IMR-90 (cell line): ENCODE measurements around the gene WLS. TPM values are rescaled to one million over a fixed set of nuclear protein-coding genes. Genes with fewer than 3 reads are reported as not detected.

Experiments used
- ATAC-seq: fragments of 200-7000 bp; cut with Tn5 transposase; 2 replicates; pipeline ENCODE4 v1.9.1; 2020; ENCODE audit warnings: low read depth, mild to moderate bottlenecking, moderate library complexity
- BruUV-seq: library from RNA; stranded (reverse); fragments of 400-500 nt; replicated peaks from 2 replicates; lab custom pipeline; 2021; lab: Mats Ljungman, UMichigan
- CTCF ChIA-PET: fragments of 300-600 bp; formaldehyde crosslinking; extraction: SDS; loops from one replicate; lab custom pipeline; 2021; ENCODE audit warnings: antibody characterized with exemption; lab: Yijun Ruan, JAX
- POLR2A ChIA-PET: fragments of 300-600 bp; sonication (Branson Sonifier 250); formaldehyde crosslinking; loops from one replicate; lab custom pipeline; 2022; ENCODE audit warnings: antibody characterized with exemption; ENCODE audit not compliant: unreplicated experiment; lab: Charles Lee
- DNase-seq: peaks from one replicate; pipeline ENCODE4 v3.0.0; 2013
- H2AFZ ChIP-seq: replicated peaks from 2 replicates; pipeline ENCODE3; 2013; ENCODE audit warnings: low read length, mild to moderate bottlenecking; ENCODE audit not compliant: poor library complexity
- H2AK5ac ChIP-seq: 2 replicates; pipeline ENCODE4 v1.6.1; 2013; ENCODE audit warnings: low read depth, low read length, inconsistent platforms
- H2AK9ac ChIP-seq: replicated peaks from 2 replicates; pipeline ENCODE3; 2013; ENCODE audit warnings: mild to moderate bottlenecking, low read depth, low read length, moderate library complexity; ENCODE audit not compliant: poor library complexity
- H2BK120ac ChIP-seq: 2 replicates; pipeline ENCODE4 v1.6.1; 2013; ENCODE audit warnings: low read depth, low read length, inconsistent platforms
- H2BK15ac ChIP-seq: 3 replicates; pipeline ENCODE4 v1.6.1; 2013; ENCODE audit warnings: low read depth, low read length, inconsistent platforms
- H2BK20ac ChIP-seq: 2 replicates; pipeline ENCODE4 v1.6.1; 2013; ENCODE audit warnings: low read depth, mild to moderate bottlenecking, inconsistent platforms, low read length, moderate library complexity
- H2BK5ac ChIP-seq: 2 replicates; pipeline ENCODE4 v1.6.1; 2013; ENCODE audit warnings: mild to moderate bottlenecking, low read depth, low read length, inconsistent platforms; ENCODE audit not compliant: poor library complexity, severe bottlenecking
- H3K14ac ChIP-seq: replicated peaks from 2 replicates; pipeline ENCODE4 v1.6.1; 2013; ENCODE audit warnings: low read depth, low read length, inconsistent platforms
- H3K18ac ChIP-seq: 2 replicates; pipeline ENCODE4 v1.6.1; 2013; ENCODE audit warnings: low read depth, low read length, control low read depth
- H3K23ac ChIP-seq: 2 replicates; pipeline ENCODE4 v1.6.1; 2013; ENCODE audit warnings: low read depth, low read length, inconsistent platforms
- H3K27ac ChIP-seq: 2 replicates; pipeline ENCODE4 v1.5.1; 2013; ENCODE audit warnings: mild to moderate bottlenecking, control low read depth, low read length; ENCODE audit not compliant: insufficient read depth
- H3K27me3 ChIP-seq: 2 replicates; pipeline ENCODE4 v1.6.1; 2013; ENCODE audit warnings: low read length; ENCODE audit not compliant: control insufficient read depth, insufficient read depth
- H3K36me3 ChIP-seq: 2 replicates; pipeline ENCODE4 v1.6.1; 2013; ENCODE audit warnings: low read length, mixed read lengths; ENCODE audit not compliant: control insufficient read depth, insufficient read depth
- H3K4ac ChIP-seq: 2 replicates; pipeline ENCODE4 v1.6.1; 2013; ENCODE audit warnings: low read depth, low read length, inconsistent platforms
- H3K4me1 ChIP-seq: 2 replicates; pipeline ENCODE4 v1.6.1; 2013; ENCODE audit warnings: low read length, mixed read lengths; ENCODE audit not compliant: control insufficient read depth, insufficient read depth
- H3K4me2 ChIP-seq: 2 replicates; pipeline ENCODE4 v1.6.1; 2013; ENCODE audit warnings: low read depth, mild to moderate bottlenecking, control low read depth, low read length, moderate library complexity
- H3K4me3 ChIP-seq: 2 replicates; pipeline ENCODE4 v1.5.1; 2013; ENCODE audit warnings: low read depth, mild to moderate bottlenecking, control low read depth, low read length, moderate library complexity; ENCODE audit not compliant: insufficient read depth
- H3K56ac ChIP-seq: 2 replicates; pipeline ENCODE4 v1.6.1; 2013; ENCODE audit warnings: low read length, inconsistent platforms; ENCODE audit not compliant: insufficient read depth; ENCODE audit errors: extremely low read depth
- H3K79me1 ChIP-seq, 2 experiments: 2 replicates each; pipeline ENCODE4 v1.6.1; 2013; ENCODE audit warnings: low read length in 2 of 2, inconsistent platforms in 1 of 2, low read depth in 1 of 2
- H3K9ac ChIP-seq: 2 replicates; pipeline ENCODE4 v1.6.1; 2013; ENCODE audit warnings: low read depth, low read length, control low read depth
- H3K9me1 ChIP-seq: 2 replicates; pipeline ENCODE4 v1.6.1; 2013; ENCODE audit warnings: low read length, inconsistent platforms; ENCODE audit not compliant: insufficient read depth
- H3K9me3 ChIP-seq: 2 replicates; pipeline ENCODE4 v1.6.1; 2013; ENCODE audit warnings: low read length; ENCODE audit not compliant: control insufficient read depth, insufficient read depth
- H4K20me1 ChIP-seq: 2 replicates; pipeline ENCODE4 v1.6.1; 2013; ENCODE audit warnings: low read length, inconsistent platforms; ENCODE audit not compliant: insufficient read depth
- H4K5ac ChIP-seq: 2 replicates; pipeline ENCODE4 v1.6.1; 2013; ENCODE audit warnings: mild to moderate bottlenecking, low read depth, low read length, control low read depth
- H4K8ac ChIP-seq, 2 experiments: 2 replicates each; pipeline ENCODE4 v1.6.1; 2013; ENCODE audit warnings: low read depth in 2 of 2, low read length in 2 of 2, control low read depth in 1 of 2, inconsistent platforms in 1 of 2
- H4K91ac ChIP-seq: 2 replicates; pipeline ENCODE4 v1.6.1; 2013; ENCODE audit warnings: low read depth, low read length, inconsistent platforms; ENCODE audit not compliant: insufficient read depth
- BHLHE40 ChIP-seq: fragments of 150-350 bp; IDR thresholded peaks from 2 replicates; pipeline ENCODE4 v1.6.1; 2016; ENCODE audit warnings: mild to moderate bottlenecking, low read depth, low read length
- CTCF ChIP-seq: conservative IDR thresholded peaks from 2 replicates; pipeline ENCODE4 v1.5.1; 2012; ENCODE audit warnings: mild to moderate bottlenecking, low read depth, low read length, improper control_type of control experiment
- ELK1 ChIP-seq: fragments of 150-350 bp; IDR thresholded peaks from 2 replicates; pipeline ENCODE4 v1.6.1; 2016; ENCODE audit warnings: low read depth, mild to moderate bottlenecking, low read length, moderate library complexity, borderline replicate concordance
- FOS ChIP-seq: fragments of 150-350 bp; IDR thresholded peaks from 2 replicates; pipeline ENCODE4 v1.6.1; 2016; ENCODE audit warnings: low read depth, low read length
- MAFK ChIP-seq: IDR thresholded peaks from 2 replicates; pipeline ENCODE4 v1.6.1; 2012; ENCODE audit warnings: low read depth, low read length, improper control_type of control experiment
- MAZ ChIP-seq: IDR thresholded peaks from 2 replicates; pipeline ENCODE4 v1.6.1; 2012; ENCODE audit warnings: low read depth, mild to moderate bottlenecking, low read length, improper control_type of control experiment, moderate library complexity, borderline replicate concordance
- MXI1 ChIP-seq: IDR thresholded peaks from 2 replicates; pipeline ENCODE4 v1.6.1; 2012; ENCODE audit warnings: low read depth, mild to moderate bottlenecking, low read length, moderate library complexity, borderline replicate concordance
- NFE2L2 ChIP-seq: fragments of 150-350 bp; IDR thresholded peaks from 2 replicates; pipeline ENCODE4 v1.6.1; 2016; ENCODE audit warnings: low read depth, mild to moderate bottlenecking, low read length
- RCOR1 ChIP-seq: IDR thresholded peaks from 2 replicates; pipeline ENCODE4 v1.6.1; 2012; ENCODE audit warnings: mild to moderate bottlenecking, low read length, improper control_type of control experiment; ENCODE audit not compliant: insufficient replicate concordance
- dilution Hi-C: fragments of 300-500 bp; cut with HindIII; formaldehyde crosslinking; loops from one replicate; pipeline ENCODE4 v1.14.3; 2018; ENCODE audit warnings: low sequenced_read_pairs; ENCODE audit not compliant: unreplicated experiment
- in situ Hi-C: fragments of 300-500 bp; cut with MboI; formaldehyde crosslinking; loops from 3 replicates; pipeline ENCODE4 v1.14.3; 2019; ENCODE audit warnings: low sequenced_read_pairs, inconsistent platforms, mixed read lengths
- intact Hi-C: fragments of 100-400 bp; cut with micrococcal nuclease; formaldehyde crosslinking; loops from 2 replicates; pipeline ENCODE4 v1.10.0; 2022
- polyA plus RNA-seq, 3 experiments: library from polyadenylated mRNA; depleted of rRNA; stranded (reverse); fragments of >200 nt; gene quantifications; 2 replicates each; pipeline ENCODE4 v1.2.3, GENCODE V29; 2012; ENCODE audit warnings: low replicate concordance in 1 of 3
- total RNA-seq: library from RNA; depleted of rRNA; stranded (reverse); fragments of >200 nt; gene quantifications from 2 replicates; pipeline ENCODE4 v1.2.3, GENCODE V29; 2012

Gene WLS
- total and polyA plus RNA-seq, 2 of the 4 experiments (the other 2 are of a cell fraction) = 152 to 157 TPM

GRCh38 chr1:68210027-68210426 is 22.3 kb downstream of the WLS start:
- Histone ChIP-seq H3K18ac (no peak overlapping the region; the same call in 1 of the 2 replicates), H3K79me1 (peaks cover 46 to 64% of the 10 kb centered on the region in 2 experiments), H2AFZ (no peak overlapping the region), H3K27me3 (no peaks in the 10 kb centered on the region), H3K4me1 (peaks cover 20% of the 10 kb centered on the region), H3K56ac (no peak overlapping the region), H3K4me3 (no peak overlapping the region), H2AK5ac (no peak overlapping the region), H2BK15ac (no peak overlapping the region), H3K36me3 (no peaks in the 10 kb centered on the region), H4K8ac (no peak overlapping the region), H3K4me2 (no peak overlapping the region), H2BK120ac (no peak overlapping the region), H3K14ac (no peak overlapping the region), H3K4ac (no peak overlapping the region), H4K91ac (no peak overlapping the region), H3K9ac (no peak overlapping the region), H3K27ac (no peak overlapping the region), H2BK5ac (no peak overlapping the region), H3K9me3 (no peaks in the 10 kb centered on the region), H2BK20ac (no peak overlapping the region), H2AK9ac (no peak overlapping the region), H3K23ac (no peak overlapping the region), H4K5ac (no peak overlapping the region; the same call in 1 of the 2 replicates), H3K9me1 (peaks cover 7% of the 10 kb centered on the region), H4K20me1 (peaks cover 24% of the 10 kb centered on the region)
- POLR2A ChIA-PET = no interaction called here
- dilution Hi-C loops (no loop called here), intact Hi-C loops (no loop called here), in situ Hi-C loops (no loop called here)
- no TSS peak for BruUV-seq
- TF ChIP-seq MAZ (no peak), BHLHE40 (no peak), CTCF (no peak), ELK1 (no peak), FOS (no peak), NFE2L2 (no peak), MXI1 (no peak), RCOR1 (no peak), MAFK (no peak)
- ATAC-seq (no peak), DNase-seq (no peak)
- CTCF ChIA-PET = no interaction called here
